Stimulated activated CD4-positive, alpha-beta T cell treated with anti-CD3 and anti-CD28 coated beads, Interleukin-1b, Interleukin-23, amount 100 ng/mL, for 48 hours (primary cell): ENCODE results near the gene CCDC34.
A peak's percentile ranks its signal among the peaks of the same experiment; 100 is the strongest.

Experiments
- DNase-seq: peaks from one replicate; pipeline ENCODE4 v3.0.0-alpha.2; 2020

Gene CCDC34

GRCh38 chr11:27319072-27319471, 43.9 kb downstream of the CCDC34 start:
- DNase-seq, result peak; percentile 3

- no peak for DNase-seq
Observed at GRCh38 chr11:27317751-27318150, 45.3 kb downstream of the CCDC34 start.

- no peak for DNase-seq
Observed at GRCh38 chr11:27315836-27316235, 47.2 kb downstream of the CCDC34 start.

- no peak for DNase-seq
Observed at GRCh38 chr11:27313157-27313821, 49.7 kb downstream of the CCDC34 start.

DNA sequence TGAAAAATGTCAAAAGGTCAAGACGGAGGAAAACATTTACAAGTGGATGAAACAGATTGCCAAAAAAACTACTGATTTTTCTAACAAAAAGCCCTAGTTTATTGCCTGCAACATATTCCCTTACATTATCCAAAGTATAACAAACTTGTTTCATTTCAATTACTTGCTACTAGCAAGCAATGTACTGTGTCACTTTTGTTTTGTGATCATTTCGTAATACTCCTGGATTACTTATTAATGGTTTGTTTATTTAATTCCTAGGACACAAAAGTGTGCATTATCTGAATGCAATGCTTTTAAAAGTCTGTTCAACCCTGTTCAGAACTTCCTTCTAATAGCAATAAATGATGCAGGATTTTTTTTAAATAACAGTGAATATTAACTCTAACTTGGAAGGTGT, 50.9 kb downstream of the CCDC34 start:
- no peak for DNase-seq

DNA sequence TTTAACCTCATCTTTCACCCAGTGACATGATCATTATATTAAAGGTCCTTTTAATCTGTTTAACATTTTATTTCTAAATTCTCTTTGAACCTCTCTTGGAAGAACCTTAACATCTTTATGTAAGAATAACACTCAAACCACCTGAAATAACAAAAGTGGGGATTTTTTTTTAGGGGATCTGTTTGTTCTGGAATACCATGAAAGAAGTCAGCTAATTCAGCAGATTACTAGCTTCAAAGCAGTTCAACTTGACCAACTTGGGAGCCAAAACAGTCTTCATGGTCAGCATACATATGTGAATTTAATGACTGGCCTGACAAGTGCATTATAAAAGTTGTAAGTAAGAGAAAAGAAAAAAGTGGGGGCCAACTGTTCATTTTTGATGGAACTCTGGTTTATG, 52.3 kb downstream of the CCDC34 start:
- DNase-seq, result no peak

GRCh38 chr11:27310182-27310581, 52.8 kb downstream of the CCDC34 start:
- no peak for DNase-seq

- DNase-seq, result no peak
Observed at GRCh38 chr11:27309046-27309445, 54.0 kb downstream of the CCDC34 start.

GRCh38 chr11:27307232-27307631, 55.8 kb downstream of the CCDC34 start:
- no peak for DNase-seq

DNA sequence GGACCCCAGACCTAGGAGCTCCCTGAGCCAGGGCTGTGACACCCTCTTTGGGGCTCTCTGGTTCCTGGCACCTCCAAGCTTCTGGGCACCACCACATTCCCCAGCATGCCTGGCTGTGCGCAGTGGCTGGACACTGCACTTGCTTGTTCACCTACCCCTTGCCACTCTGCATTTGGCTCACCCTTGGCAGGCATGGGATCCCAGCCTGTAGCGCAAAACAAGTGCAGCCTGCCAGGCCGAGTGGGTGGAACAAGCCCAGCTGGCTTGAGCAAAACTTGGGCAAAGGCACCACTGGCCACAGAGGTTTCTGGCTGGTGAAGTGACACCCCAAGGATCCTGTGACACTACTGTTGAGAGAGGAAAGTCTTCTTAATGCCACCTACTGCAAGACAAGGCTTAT, 57.3 kb downstream of the CCDC34 start:
- no peak for DNase-seq

- DNase-seq, result no peak
Observed at GRCh38 chr11:27304514-27304913, 58.5 kb downstream of the CCDC34 start.

- DNase-seq, result no peak
Observed at GRCh38 chr11:27303903-27304302, 59.1 kb downstream of the CCDC34 start.

GRCh38 chr11:27300974-27301373, 62.0 kb downstream of the CCDC34 start:
- no peak for DNase-seq

DNA sequence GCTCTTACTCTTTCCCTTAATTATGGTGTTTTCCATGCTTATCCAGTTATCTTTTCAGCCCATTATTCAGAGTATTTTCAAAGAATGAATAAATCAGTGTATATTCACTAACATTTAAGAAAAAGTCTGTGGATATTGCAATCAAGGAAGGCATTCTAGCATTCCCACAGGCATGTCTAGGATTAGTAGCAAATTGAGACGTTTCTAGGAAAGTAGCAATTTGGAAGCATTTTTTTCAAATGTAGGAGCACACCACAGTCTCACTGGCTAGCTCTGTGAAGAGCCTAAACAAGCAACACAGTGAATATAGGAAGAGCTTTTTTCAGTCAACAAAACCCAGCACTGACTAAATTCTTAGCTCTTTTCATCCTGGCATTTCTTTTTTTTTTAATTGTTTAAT, 65.4 kb downstream of the CCDC34 start:
- no peak for DNase-seq

DNA sequence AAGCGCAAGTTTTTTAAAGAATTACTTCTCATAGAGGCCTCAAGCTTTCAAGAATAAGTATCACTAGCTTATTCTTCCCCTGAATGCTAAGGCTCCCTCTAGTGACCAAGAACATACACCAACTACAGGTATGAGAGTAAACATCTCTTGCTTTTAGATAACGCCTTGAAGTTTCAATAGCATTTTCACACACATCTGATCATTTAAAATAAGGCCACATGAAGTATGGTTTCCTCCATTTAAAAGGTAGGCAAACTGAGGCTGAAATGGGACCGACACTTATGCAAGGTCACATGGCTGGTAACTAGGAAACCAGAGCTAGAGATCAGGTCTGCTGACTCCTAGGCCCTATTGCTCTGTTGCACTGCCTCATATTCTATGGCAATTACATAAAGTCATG, 66.5 kb downstream of the CCDC34 start:
- DNase-seq, result no peak

DNA sequence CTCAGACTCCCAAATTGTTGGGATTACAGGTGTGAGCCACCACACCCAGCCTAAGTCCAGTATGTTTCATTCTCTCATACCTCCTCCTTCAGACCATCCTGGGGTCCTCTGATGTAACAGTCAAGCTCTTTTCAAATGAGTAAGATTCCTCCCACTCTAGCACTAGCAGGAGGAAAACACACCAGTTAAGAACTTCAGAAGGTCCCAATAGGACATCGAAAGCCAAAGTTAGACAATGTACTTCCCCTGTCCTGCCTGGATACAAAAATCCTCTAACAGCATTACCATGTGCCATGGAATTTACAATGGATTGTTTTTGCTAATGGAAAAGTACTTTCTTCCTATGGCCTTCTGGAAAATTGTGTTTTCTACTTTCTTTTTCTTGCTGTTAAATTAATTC, 67.1 kb downstream of the CCDC34 start:
- no peak for DNase-seq

- DNase-seq, result no peak
Observed at GRCh38 chr11:27294654-27295053, 68.4 kb downstream of the CCDC34 start.

DNA sequence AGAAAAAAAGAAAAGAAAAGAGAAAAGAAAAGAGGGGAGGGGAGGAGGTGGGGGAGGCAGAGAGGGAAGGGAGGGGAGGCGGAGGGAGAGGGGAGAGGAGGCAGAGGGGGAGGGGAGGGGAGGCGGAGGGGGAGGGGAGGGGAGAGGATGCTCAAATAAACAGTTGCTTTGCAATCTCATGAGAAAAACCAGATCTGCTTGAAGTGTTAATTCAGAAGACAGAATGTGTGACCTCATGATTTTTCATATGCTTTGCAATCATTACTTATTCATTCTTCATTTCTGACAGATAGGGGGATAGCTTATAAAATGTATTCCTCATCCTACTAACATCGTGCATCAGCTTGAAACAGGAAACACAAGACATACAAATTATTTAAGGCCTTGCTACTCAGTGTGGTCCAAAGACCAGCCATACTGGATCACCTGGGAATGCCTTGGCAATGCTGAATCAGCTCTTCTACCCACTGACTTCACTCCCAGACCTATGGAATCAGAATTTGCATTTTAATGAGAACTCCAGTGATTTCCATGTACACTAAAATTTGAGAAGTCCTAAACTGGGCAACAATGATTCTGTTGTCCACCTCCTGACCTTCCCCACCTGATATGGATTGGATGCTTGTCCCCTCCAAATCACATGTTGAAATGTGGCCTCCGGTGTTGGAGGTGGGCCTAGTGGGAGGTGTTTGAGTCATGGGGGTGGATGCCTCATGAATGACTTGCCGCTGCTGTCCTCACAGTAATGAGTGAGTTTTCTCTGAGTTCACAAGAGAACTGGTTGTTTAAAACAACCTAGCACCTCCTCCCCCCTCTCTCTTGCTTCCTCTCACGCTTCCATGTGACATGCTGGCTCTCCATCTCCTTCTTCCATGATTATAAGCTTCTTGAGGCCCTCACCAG, 69.2 kb downstream of the CCDC34 start:
- DNase-seq, result no peak

GRCh38 chr11:27292637-27293010, 70.4 kb downstream of the CCDC34 start:
- no peak for DNase-seq

DNA sequence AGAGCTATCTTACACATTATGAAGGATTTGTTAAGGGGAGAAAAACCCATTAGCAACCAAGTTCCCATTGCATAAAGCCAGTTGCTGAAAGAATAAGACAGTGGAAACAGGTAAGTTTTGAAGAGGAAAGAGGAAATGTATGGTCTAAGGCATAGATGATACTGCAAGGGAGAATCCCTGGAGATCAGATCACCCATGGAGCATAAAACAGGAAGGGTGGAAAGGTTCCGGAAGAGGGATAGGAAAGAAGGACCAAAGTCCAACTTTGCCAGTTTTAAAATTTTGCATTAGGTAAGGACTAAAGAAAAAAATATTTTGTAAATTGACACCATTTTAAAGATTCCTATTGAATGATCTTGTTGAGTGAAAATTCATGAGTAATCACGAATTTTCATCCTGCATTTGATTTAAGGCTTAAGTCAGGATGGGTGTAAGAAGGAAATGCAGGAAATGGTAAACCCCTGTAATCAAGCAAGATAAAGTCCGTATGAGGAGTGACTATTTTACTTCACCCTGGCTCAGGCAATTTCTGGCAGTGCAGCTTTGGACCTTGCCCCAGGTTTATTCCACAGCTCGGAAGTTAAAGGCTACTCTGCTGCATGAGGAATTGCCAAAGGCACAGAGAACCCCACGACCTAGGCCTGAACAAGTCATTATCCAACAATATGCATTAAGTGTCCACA, 70.9 kb downstream of the CCDC34 start:
- DNase-seq, result no peak

GRCh38 chr11:27291302-27291889, 71.6 kb downstream of the CCDC34 start:
- DNase-seq, result peak; percentile 8

- no peak for DNase-seq
Observed at GRCh38 chr11:27290261-27291050, 72.6 kb downstream of the CCDC34 start.
